Vagina (tissue), 2 donors: ENCODE measurements around the gene CHMP3. TPM values are rescaled to one million over a fixed set of nuclear protein-coding genes. Genes with fewer than 3 reads are reported as not detected.

ENCODE experiments used
- DNase-seq, 2 donors: peaks; one replicate each; pipeline ENCODE4 v3.0.0-alpha.2; 2017; ENCODE audit errors: extremely low spot score in 2 of 2
- H3K27ac ChIP-seq: fragments of 200-600 bp; sonication (generic); one replicate; pipeline ENCODE4 v1.5.1; 2019
- H3K27me3 ChIP-seq: fragments of 200-600 bp; sonication (generic); one replicate; pipeline ENCODE4 v1.5.1; 2019
- H3K36me3 ChIP-seq, 2 donors: fragments of 200-600 bp; sonication (generic); one replicate each; pipeline ENCODE4 v1.5.1; 2017 to 2019
- H3K4me1 ChIP-seq: fragments of 200-600 bp; sonication (generic); one replicate; pipeline ENCODE4 v1.5.1; 2019
- H3K4me3 ChIP-seq, 2 donors: fragments of 200-600 bp; sonication (generic); 1 replicate in 1 of 2; 2 replicates in 1 of 2; pipeline ENCODE4 v1.5.1; 2016 to 2019
- H3K9me3 ChIP-seq: fragments of 200-600 bp; sonication (generic); one replicate; pipeline ENCODE4 v1.5.1; 2019
- POLR2A ChIP-seq, 2 donors: fragments of 450-650 bp; IDR thresholded peaks; one replicate each; pipeline ENCODE4 v1.6.1; 2017; ENCODE audit warnings: antibody characterized with exemption in 2 of 2, mild to moderate bottlenecking in 2 of 2, moderate library complexity in 2 of 2
- POLR2AphosphoS5 ChIP-seq, 2 donors: sonication (generic); formaldehyde crosslinking; IDR thresholded peaks; one replicate each; pipeline ENCODE4 v1.9.0; 2017; ENCODE audit warnings: antibody characterized with exemption in 2 of 2, mild to moderate bottlenecking in 2 of 2, low read depth in 1 of 2; ENCODE audit not compliant: insufficient read depth in 1 of 2
- intact Hi-C: fragments of 100-400 bp; cut with DNase I; formaldehyde crosslinking; loops from one replicate; pipeline ENCODE4 v1.15.1; 2023
- small RNA-seq: library from RNA; depleted of rRNA; stranded (forward); fragments of <200 nt; gene quantifications from one replicate; pipeline ENCODE3, GENCODE V24; 2016
- total RNA-seq: library from RNA; depleted of rRNA; stranded (reverse); fragments of >200 nt; gene quantifications from one replicate; pipeline ENCODE4 v1.2.3, GENCODE V29; 2016
- TF ChIP-seq, protein P1 (sequence below), 3 experiments: fragments of 450-650 bp in 2 of 3; fragments of 200-600 bp in 1 of 3; sonication (generic) in 1 of 3; IDR thresholded peaks; one replicate each; pipeline ENCODE4 v1.5.1; 2017 to 2019; ENCODE audit warnings: antibody characterized with exemption in 3 of 3, mild to moderate bottlenecking in 2 of 3, moderate library complexity in 2 of 3

Gene CHMP3
- total RNA-seq, 1 donor from 2014 or later: 49.6 TPM

DNA sequence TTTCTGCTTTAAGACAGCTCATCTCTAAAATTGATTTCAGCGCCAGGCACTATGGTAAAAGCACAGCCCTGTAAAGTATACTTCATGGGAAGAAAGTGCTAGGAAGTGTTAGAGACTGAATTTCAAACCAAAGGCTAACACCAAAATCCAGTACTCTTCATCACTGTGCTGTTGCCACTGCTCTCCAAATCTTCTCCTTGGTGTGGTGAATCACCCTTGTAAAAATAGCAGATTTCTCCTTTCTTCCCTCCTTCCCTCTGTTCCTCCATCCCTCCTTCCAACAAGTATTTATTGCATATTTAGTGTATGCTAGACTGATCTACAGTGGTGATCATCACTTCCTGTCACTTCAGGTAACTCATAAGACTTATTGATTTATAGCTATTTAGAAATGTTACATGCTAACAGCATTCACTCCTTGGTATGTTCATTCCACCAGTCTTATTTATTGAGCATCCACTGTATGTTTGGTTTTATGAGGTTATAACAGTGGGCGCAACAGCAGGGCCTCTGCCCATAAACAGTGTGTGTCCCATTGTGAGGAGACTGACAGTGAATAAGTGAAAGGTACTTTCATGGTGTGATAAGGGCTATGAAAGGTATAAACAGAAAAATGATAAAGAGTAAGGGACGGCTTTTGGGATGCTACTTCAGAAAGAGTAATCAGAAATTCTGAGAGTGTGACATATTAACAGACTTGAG is 102.0 kb downstream of the CHMP3 start:
- TF ChIP-seq POLR2AphosphoS5 (IDR thresholded peaks at IDR 0.05; ENCODE audit: insufficient read depth in 1 of 2, low read depth in 1 of 2) (no peak), POLR2A (IDR thresholded peaks at IDR 0.05) (no peak)
- TF ChIP-seq, protein P1, sequence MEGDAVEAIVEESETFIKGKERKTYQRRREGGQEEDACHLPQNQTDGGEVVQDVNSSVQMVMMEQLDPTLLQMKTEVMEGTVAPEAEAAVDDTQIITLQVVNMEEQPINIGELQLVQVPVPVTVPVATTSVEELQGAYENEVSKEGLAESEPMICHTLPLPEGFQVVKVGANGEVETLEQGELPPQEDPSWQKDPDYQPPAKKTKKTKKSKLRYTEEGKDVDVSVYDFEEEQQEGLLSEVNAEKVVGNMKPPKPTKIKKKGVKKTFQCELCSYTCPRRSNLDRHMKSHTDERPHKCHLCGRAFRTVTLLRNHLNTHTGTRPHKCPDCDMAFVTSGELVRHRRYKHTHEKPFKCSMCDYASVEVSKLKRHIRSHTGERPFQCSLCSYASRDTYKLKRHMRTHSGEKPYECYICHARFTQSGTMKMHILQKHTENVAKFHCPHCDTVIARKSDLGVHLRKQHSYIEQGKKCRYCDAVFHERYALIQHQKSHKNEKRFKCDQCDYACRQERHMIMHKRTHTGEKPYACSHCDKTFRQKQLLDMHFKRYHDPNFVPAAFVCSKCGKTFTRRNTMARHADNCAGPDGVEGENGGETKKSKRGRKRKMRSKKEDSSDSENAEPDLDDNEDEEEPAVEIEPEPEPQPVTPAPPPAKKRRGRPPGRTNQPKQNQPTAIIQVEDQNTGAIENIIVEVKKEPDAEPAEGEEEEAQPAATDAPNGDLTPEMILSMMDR (IDR thresholded peaks at IDR 0.05): no peak
- H3K27ac ChIP-seq: no peak overlapping the region
- no peak overlapping the region for H3K4me3 ChIP-seq
- H3K9me3 ChIP-seq: no peaks in the 10 kb centered on the region
- peaks cover 0 to 90% of the 10 kb centered on the region in 2 donors for H3K36me3 ChIP-seq
- DNase-seq: no peak
- intact Hi-C loops: no loop called here
- H3K4me1 ChIP-seq: no peaks in the 10 kb centered on the region
- no peaks in the 10 kb centered on the region for H3K27me3 ChIP-seq

DNA sequence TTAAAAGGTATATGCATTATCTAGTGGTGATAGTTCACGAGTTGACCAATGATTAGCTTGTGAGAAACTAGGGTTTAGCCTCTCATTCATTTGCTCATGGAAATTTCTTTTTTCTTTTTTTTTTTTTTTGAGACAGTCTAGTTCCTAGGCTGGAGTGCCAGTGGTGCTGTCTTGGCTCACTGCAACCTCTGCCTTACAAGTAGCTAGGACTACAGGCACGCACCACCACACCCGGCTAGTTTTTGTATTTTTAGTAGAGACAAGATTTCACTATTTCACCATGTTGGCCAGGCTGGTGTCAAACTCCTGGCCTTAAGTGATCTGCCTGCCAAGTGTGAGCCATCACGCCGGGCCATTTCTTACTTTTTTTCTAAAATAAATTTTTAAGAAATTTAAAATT is 108.1 kb downstream of the CHMP3 start:
- H3K27me3 ChIP-seq: no peaks in the 10 kb centered on the region
- no peak overlapping the region for H3K4me3 ChIP-seq
- H3K36me3 ChIP-seq: peaks cover 0 to 72% of the 10 kb centered on the region in 2 donors
- intact Hi-C loops: no loop called here
- H3K4me1 ChIP-seq: peaks cover 14% of the 10 kb centered on the region
- TF ChIP-seq POLR2AphosphoS5 (IDR thresholded peaks at IDR 0.05; ENCODE audit: insufficient read depth in 1 of 2, low read depth in 1 of 2): no peak
- TF ChIP-seq, protein P1 (IDR thresholded peaks at IDR 0.05): no peak
- no peak for TF ChIP-seq POLR2A (IDR thresholded peaks at IDR 0.05)
- H3K27ac ChIP-seq: no peak overlapping the region
- H3K9me3 ChIP-seq: no peaks in the 10 kb centered on the region
- no peak for DNase-seq

DNA sequence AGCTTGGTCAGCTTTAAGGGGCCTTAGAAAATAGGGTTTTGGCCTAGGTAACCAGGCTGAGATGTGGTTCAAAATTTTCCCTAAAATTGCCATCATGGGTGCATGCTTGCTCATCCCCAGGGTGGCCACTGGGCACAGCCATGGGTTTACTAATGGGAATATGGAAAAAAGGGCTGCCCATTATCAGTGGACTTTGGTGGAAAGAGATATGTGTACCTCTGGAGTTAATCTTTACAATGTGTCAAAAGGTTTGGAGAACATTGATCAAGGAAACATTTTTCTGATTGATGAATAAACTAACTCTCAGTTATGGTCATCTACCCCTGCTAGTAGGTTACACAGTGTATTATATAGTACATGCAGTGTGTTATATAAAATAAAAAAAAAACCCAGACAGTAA is 109.0 kb downstream of the CHMP3 start:
- H3K27me3 ChIP-seq: no peaks in the 10 kb centered on the region
- H3K27ac ChIP-seq: no peak overlapping the region
- intact Hi-C loops: no loop called here
- TF ChIP-seq POLR2AphosphoS5 (IDR thresholded peaks at IDR 0.05; ENCODE audit: insufficient read depth in 1 of 2, low read depth in 1 of 2) (no peak), POLR2A (IDR thresholded peaks at IDR 0.05) (no peak)
- TF ChIP-seq, protein P1 (IDR thresholded peaks at IDR 0.05): no peak
- no peak for DNase-seq
- no peaks in the 10 kb centered on the region for H3K9me3 ChIP-seq
- H3K4me1 ChIP-seq: peaks cover 22% of the 10 kb centered on the region
- peaks cover 0 to 68% of the 10 kb centered on the region in 2 donors for H3K36me3 ChIP-seq
- H3K4me3 ChIP-seq: no peak overlapping the region

DNA sequence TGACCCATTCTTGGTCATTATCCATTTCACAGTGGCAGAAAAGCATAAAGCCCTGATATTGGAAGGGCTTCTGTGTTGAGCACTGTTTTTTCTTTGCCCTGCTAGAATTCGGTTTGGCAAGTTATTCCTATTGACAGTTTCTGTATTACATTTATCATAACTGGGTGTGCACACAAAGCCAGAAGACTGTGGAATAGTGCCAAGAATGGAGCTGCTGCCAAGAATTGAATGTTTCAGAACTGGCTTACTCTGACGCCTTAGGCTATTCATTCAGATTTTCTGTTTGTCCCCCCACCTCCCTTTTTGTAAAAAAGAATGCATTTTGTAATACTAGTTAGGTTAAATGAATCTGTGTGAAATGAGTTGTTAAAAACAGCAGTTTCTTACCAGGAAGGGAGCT is 109.4 kb downstream of the CHMP3 start:
- no peak for TF ChIP-seq POLR2A (IDR thresholded peaks at IDR 0.05)
- TF ChIP-seq, protein P1 (IDR thresholded peaks at IDR 0.05): no peak
- no peak for TF ChIP-seq POLR2AphosphoS5 (IDR thresholded peaks at IDR 0.05; ENCODE audit: insufficient read depth in 1 of 2, low read depth in 1 of 2)
- Histone ChIP-seq H3K4me3 (no peak overlapping the region), H3K9me3 (no peaks in the 10 kb centered on the region), H3K36me3 (peaks cover 0 to 68% of the 10 kb centered on the region in 2 donors), H3K27ac (no peak overlapping the region), H3K27me3 (no peaks in the 10 kb centered on the region), H3K4me1 (peaks cover 26% of the 10 kb centered on the region)
- intact Hi-C loops: no loop called here
- DNase-seq: no peak

Small RNAs within 50 kb of the gene (small RNA-seq; reads per million reads assigned to genes)
- not detected for gene RNU6-640P

Other genes starting within 250 kb of the CHMP3 start
- gene REEP1, start 225.8 kb downstream of the CHMP3 start, total RNA-seq: 13.5 TPM
- 38.3 TPM for gene KDM3A, start 122.1 kb downstream of the CHMP3 start, total RNA-seq
- 23.3 TPM for gene RNF103, start 60.4 kb upstream of the CHMP3 start, total RNA-seq
- 37.6 TPM for gene RMND5A, start 156.8 kb upstream of the CHMP3 start, total RNA-seq
- 6.9 TPM for gene CD8A, start 227.5 kb upstream of the CHMP3 start, total RNA-seq